GM23248 (cell line): Measurements from ENCODE around the gene CHM. TPM values are rescaled to one million over a fixed set of nuclear protein-coding genes. Genes with fewer than 3 reads are reported as not detected.
"Not testable (repeated sequence)": the region's sequence is repeated elsewhere in the genome, so short reads cannot be mapped to it uniquely, and the experiment has no call there.

Source experiments
- DNase-seq: peaks from one replicate; pipeline ENCODE4 v3.0.0-alpha.2; 2015
- H2AFZ ChIP-seq: fragments of 200-600 bp; sonication (generic); 2 replicates; pipeline ENCODE4 v1.6.1; 2016; ENCODE audit warnings: antibody characterized with exemption
- H3F3A ChIP-seq: fragments of 200-600 bp; sonication (generic); 2 replicates; pipeline ENCODE4 v1.6.1; 2016; ENCODE audit warnings: mild to moderate bottlenecking, antibody characterized with exemption, mixed run types; ENCODE audit not compliant: insufficient read depth
- H3K27ac ChIP-seq: fragments of 200-600 bp; sonication (generic); 2 replicates; pipeline ENCODE4 v1.5.1; 2016; ENCODE audit warnings: mild to moderate bottlenecking
- H3K27me3 ChIP-seq: fragments of 200-600 bp; sonication (generic); replicated peaks from 2 replicates; pipeline ENCODE4 v1.6.1; 2016; ENCODE audit warnings: mild to moderate bottlenecking; ENCODE audit not compliant: insufficient read depth
- H3K36me3 ChIP-seq: fragments of 200-600 bp; sonication (generic); 2 replicates; pipeline ENCODE4 v1.6.1; 2016; ENCODE audit warnings: low read depth, mild to moderate bottlenecking
- H3K4me1 ChIP-seq: fragments of 200-600 bp; sonication (generic); 2 replicates; pipeline ENCODE4 v1.6.1; 2016; ENCODE audit warnings: mild to moderate bottlenecking; ENCODE audit not compliant: insufficient read depth
- H3K4me2 ChIP-seq: fragments of 200-600 bp; sonication (generic); one replicate; pipeline ENCODE4 v1.6.1; 2016; ENCODE audit warnings: mild to moderate bottlenecking; ENCODE audit not compliant: unreplicated experiment
- H3K4me3 ChIP-seq: fragments of 200-600 bp; sonication (generic); 2 replicates; pipeline ENCODE4 v1.5.1; 2016; ENCODE audit warnings: mild to moderate bottlenecking
- H3K79me2 ChIP-seq: fragments of 200-600 bp; sonication (generic); 2 replicates; pipeline ENCODE4 v1.6.1; 2016; ENCODE audit warnings: mild to moderate bottlenecking; ENCODE audit not compliant: insufficient read depth
- H3K9ac ChIP-seq: fragments of 200-600 bp; sonication (generic); 2 replicates; pipeline ENCODE4 v1.6.1; 2016; ENCODE audit warnings: mild to moderate bottlenecking
- H3K9me2 ChIP-seq: fragments of 200-600 bp; sonication (generic); 2 replicates; pipeline ENCODE4 v1.6.1; 2016; ENCODE audit warnings: mixed run types, mild to moderate bottlenecking, moderate library complexity; ENCODE audit not compliant: insufficient read depth
- H3K9me3 ChIP-seq: fragments of 200-600 bp; sonication (generic); one replicate; pipeline ENCODE4 v1.6.1; 2017; ENCODE audit warnings: low read depth
- H4K20me1 ChIP-seq: fragments of 200-600 bp; sonication (generic); 2 replicates; pipeline ENCODE4 v1.6.0; 2016; ENCODE audit not compliant: insufficient read depth
- EZH2 ChIP-seq: fragments of 200-600 bp; sonication (generic); IDR thresholded peaks from 2 replicates; pipeline ENCODE4 v1.6.1; 2018; ENCODE audit warnings: antibody characterized with exemption, mild to moderate bottlenecking; ENCODE audit not compliant: insufficient read depth, poor library complexity, severe bottlenecking
- EZH2phosphoT487 ChIP-seq: fragments of 200-600 bp; sonication (generic); IDR thresholded peaks from 2 replicates; pipeline ENCODE4 v1.6.1; 2018; ENCODE audit warnings: antibody characterized with exemption, moderate library complexity, mild to moderate bottlenecking, low read depth; ENCODE audit not compliant: insufficient read depth
- WGBS, 2 experiments: methylation state at CpG; one replicate each; pipeline ENCODE4 v1.1.6; 2015 to 2017; ENCODE audit warnings: low lambda C conversion rate in 2 of 2, low coverage in 1 of 2; ENCODE audit errors: missing lambda C conversion rate in 2 of 2; 5-methylcytosine and 5-hydroxymethylcytosine counted together
- in situ Hi-C: fragments of 300-500 bp; cut with MboI; formaldehyde crosslinking; loops from 2 replicates; pipeline ENCODE4 v1.15.0; 2020
- polyA plus RNA-seq: library from polyadenylated mRNA; unstranded; fragments of >200 nt; fragmentation: Nextera tagmentation; extraction: Ambion mirVana; gene quantifications from 2 replicates; pipeline ENCODE4 v1.2.1, GENCODE V29; 2016
- total RNA-seq: library from RNA; depleted of rRNA; stranded (reverse); fragments of >200 nt; shearing (Covaris generic); gene quantifications from 2 replicates; pipeline ENCODE4 v1.2.3, GENCODE V29; 2014

Gene CHM
- total and polyA plus RNA-seq, 2 experiments from 2014 or later, result 15.2 to 19.8 TPM

- no peaks in the 10 kb centered on the region for H4K20me1 ChIP-seq
- H3K9ac ChIP-seq, result no peak overlapping the region
- H3K79me2 ChIP-seq, result peaks cover 83% of the 10 kb centered on the region
- H3K9me3 ChIP-seq, result no peaks in the 10 kb centered on the region
- H3K36me3 ChIP-seq, result no peaks in the 10 kb centered on the region
- in situ Hi-C loops, result no loop called here
- H2AFZ ChIP-seq, result no peak overlapping the region
- peaks cover 17% of the 10 kb centered on the region; the same call in 1 of the 2 replicates for H3K4me1 ChIP-seq
- TF ChIP-seq EZH2, result no peak
- TF ChIP-seq EZH2phosphoT487, result no peak
- H3K27ac ChIP-seq, result no peak overlapping the region
- no peaks in the 10 kb centered on the region for H3K27me3 ChIP-seq
- no peak overlapping the region for H3K4me3 ChIP-seq
- DNase-seq, result no peak
- no peaks in the 10 kb centered on the region for H3F3A ChIP-seq
- H3K9me2 ChIP-seq, result no peaks in the 10 kb centered on the region
- no peak overlapping the region for H3K4me2 ChIP-seq
Observed at GRCh38 chrX:86033385-86033784, 14.0 kb downstream of the CHM start.

GRCh38 chrX:86028681-86029080, 18.7 kb downstream of the CHM start:
- WGBS, 2 experiments, result 54 to 55% methylated on average over 2 of the region's 2 CpGs
- H3K4me2 ChIP-seq, result no peak overlapping the region
- no peak overlapping the region for H2AFZ ChIP-seq
- peaks cover 67% of the 10 kb centered on the region for H3K79me2 ChIP-seq
- H3K4me3 ChIP-seq, result no peak overlapping the region
- peak; percentile 20 for DNase-seq
- in situ Hi-C loops, result no loop called here
- 0 out of 2 replicates have a peak, but pooled peaks cover 6% of the 10 kb centered on the region for H3K4me1 ChIP-seq
- H3K27me3 ChIP-seq, result no peaks in the 10 kb centered on the region
- H3K27ac ChIP-seq, result no peak overlapping the region
- H3K36me3 ChIP-seq, result no peaks in the 10 kb centered on the region
- H4K20me1 ChIP-seq, result no peaks in the 10 kb centered on the region
- no peak for TF ChIP-seq EZH2
- no peak for TF ChIP-seq EZH2phosphoT487
- no peak overlapping the region for H3K9ac ChIP-seq
- H3K9me3 ChIP-seq, result no peaks in the 10 kb centered on the region
- no peaks in the 10 kb centered on the region for H3K9me2 ChIP-seq
- H3F3A ChIP-seq, result no peaks in the 10 kb centered on the region

DNA sequence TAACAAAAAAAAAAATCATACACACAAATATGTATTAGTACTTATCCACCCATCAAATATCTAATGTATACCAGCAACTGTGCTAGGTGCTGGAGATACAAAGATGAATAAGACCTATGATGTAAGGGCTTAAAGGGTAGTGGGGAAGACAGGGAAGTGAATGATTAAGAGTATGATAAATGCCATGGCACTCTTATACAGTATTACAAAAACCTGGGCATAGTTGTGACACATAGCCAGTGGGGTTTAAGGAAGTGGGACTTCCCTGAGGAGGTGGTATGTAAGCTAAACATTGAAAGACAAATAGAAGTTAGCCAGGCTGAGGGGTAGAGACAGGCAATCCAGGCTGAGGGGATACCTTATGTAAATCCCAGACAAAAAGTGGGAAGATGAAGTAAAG, 23.5 kb downstream of the CHM start:
- no peaks in the 10 kb centered on the region for H3K9me2 ChIP-seq

GRCh38 chrX:86021652-86022289, 25.6 kb downstream of the CHM start:
- in situ Hi-C loops, result no loop called here
- H3K79me2 ChIP-seq, result peaks cover 7% of the 10 kb centered on the region; the same call in 1 of the 2 replicates
- no peak for TF ChIP-seq EZH2
- TF ChIP-seq EZH2phosphoT487, result no peak

More for the DNA sequence above, 23.5 kb downstream of the CHM start:
- Histone ChIP-seq H3K27ac (no peak overlapping the region), H3K27me3 (no peaks in the 10 kb centered on the region), H3K9me3 (no peaks in the 10 kb centered on the region), H3K4me1 (0 out of 2 replicates have a peak, but pooled peaks cover 2% of the 10 kb centered on the region), H3K4me2 (no peak overlapping the region), H3K4me3 (no peak overlapping the region), H3K79me2 (peaks cover 27% of the 10 kb centered on the region), H3F3A (no peaks in the 10 kb centered on the region), H4K20me1 (no peaks in the 10 kb centered on the region), H3K36me3 (no peaks in the 10 kb centered on the region), H2AFZ (no peak overlapping the region), H3K9ac (no peak overlapping the region)
- TF ChIP-seq EZH2phosphoT487, result no peak
- no peak for TF ChIP-seq EZH2
- in situ Hi-C loops, result no loop called here
- no peak for DNase-seq

GRCh38 chrX:86016139-86016538, 31.2 kb downstream of the CHM start:
- Histone ChIP-seq H3K4me3 (no peak overlapping the region), H3F3A (no peaks in the 10 kb centered on the region), H3K79me2 (peaks cover 20% of the 10 kb centered on the region), H2AFZ (no peak overlapping the region), H3K36me3 (no peaks in the 10 kb centered on the region), H3K9me2 (no peaks in the 10 kb centered on the region), H4K20me1 (no peaks in the 10 kb centered on the region), H3K4me1 (no peaks in the 10 kb centered on the region), H3K27ac (no peak overlapping the region), H3K4me2 (no peak overlapping the region), H3K9ac (no peak overlapping the region), H3K9me3 (no peaks in the 10 kb centered on the region), H3K27me3 (no peaks in the 10 kb centered on the region)
- 31 to 100% methylated on average over 1 to 2 of the region's 4 CpGs for whole genome bisulfite sequencing, 2 experiments
- no peak for TF ChIP-seq EZH2
- no peak for TF ChIP-seq EZH2phosphoT487
- DNase-seq, result no peak
- in situ Hi-C loops, result no loop called here

More at GRCh38 chrX:86021652-86022289, 25.6 kb downstream of the CHM start:
- no peaks in the 10 kb centered on the region for H3F3A ChIP-seq
- H3K27me3 ChIP-seq, result no peaks in the 10 kb centered on the region
- H3K4me1 ChIP-seq, result no peaks in the 10 kb centered on the region
- H3K4me2 ChIP-seq, result no peak overlapping the region
- H3K9me3 ChIP-seq, result no peaks in the 10 kb centered on the region
- no peak overlapping the region for H3K4me3 ChIP-seq
- no peaks in the 10 kb centered on the region for H3K36me3 ChIP-seq
- no peak for DNase-seq
- H4K20me1 ChIP-seq, result no peaks in the 10 kb centered on the region
- no peaks in the 10 kb centered on the region for H3K9me2 ChIP-seq
- H2AFZ ChIP-seq, result no peak overlapping the region
- no peak overlapping the region for H3K27ac ChIP-seq
- no peak overlapping the region for H3K9ac ChIP-seq

DNA sequence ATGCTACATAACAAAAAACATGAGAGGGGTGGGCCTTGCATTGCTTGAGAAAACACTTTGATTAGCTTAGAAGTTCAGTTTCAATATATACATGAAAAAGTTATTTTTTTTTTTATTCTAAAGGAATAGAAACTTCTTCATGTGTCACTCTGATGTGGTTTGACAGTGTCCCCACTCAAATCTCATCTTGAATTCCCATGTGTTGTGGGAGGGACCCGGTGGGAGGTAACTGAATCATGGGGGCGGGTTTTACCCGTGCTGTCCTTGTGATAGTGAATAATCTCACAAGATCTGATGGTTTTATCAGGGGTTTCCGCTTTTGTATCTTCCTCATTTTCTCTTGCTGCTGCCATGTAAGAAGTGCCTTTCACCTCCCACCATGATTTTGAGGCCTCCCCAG, 32.4 kb downstream of the CHM start:
- H3K79me2 ChIP-seq, result peaks cover 26% of the 10 kb centered on the region
- H3F3A ChIP-seq, H3K4me1 ChIP-seq, DNase-seq, H4K20me1 ChIP-seq, H3K36me3 ChIP-seq, H3K9me2 ChIP-seq, H3K27ac ChIP-seq, H2AFZ ChIP-seq, H3K4me3 ChIP-seq, H3K9ac ChIP-seq, in situ Hi-C loops, H3K4me2 ChIP-seq, H3K9me3 ChIP-seq, H3K27me3 ChIP-seq: not testable (repeated sequence)
- 96 to 98% methylated on average over 4 of the region's 4 CpGs for WGBS, 2 experiments
